OCI-LY7 (cell line): ENCODE results near the gene CHRNA4. TPM values are rescaled to one million over a fixed set of nuclear protein-coding genes. Genes with fewer than 3 reads are reported as not detected.

Experiments
- Bru-seq: library from RNA; stranded (reverse); fragments of 400-500 nt; gene quantifications from one replicate; lab custom pipeline; 2021; lab: Mats Ljungman, UMichigan
- BruChase-seq, 2 experiments: library from RNA; stranded (reverse); fragments of 400-500 nt; gene quantifications; one replicate each; lab custom pipeline; 2021; lab: Mats Ljungman, UMichigan
- BruUV-seq: library from RNA; stranded (reverse); fragments of 400-500 nt; replicated peaks from 2 replicates; lab custom pipeline; 2021; lab: Mats Ljungman, UMichigan
- CTCF ChIA-PET: fragments of 300-600 bp; sonication (Branson Sonifier 250); formaldehyde crosslinking; loops from one replicate; lab custom pipeline; 2022; ENCODE audit warnings: antibody characterized with exemption; ENCODE audit not compliant: unreplicated experiment; lab: Charles Lee
- POLR2A ChIA-PET: fragments of 300-600 bp; sonication (Branson Sonifier 250); formaldehyde crosslinking; loops from one replicate; lab custom pipeline; 2022; ENCODE audit warnings: antibody characterized with exemption; lab: Charles Lee
- DNase-seq: peaks from one replicate; pipeline ENCODE4 v3.0.0-alpha.2; 2015; ENCODE audit warnings: low spot score
- H2AFZ ChIP-seq: fragments of 200-600 bp; sonication (generic), shearing (Covaris generic); 2 replicates; pipeline ENCODE4 v1.6.1; 2014; ENCODE audit warnings: mild to moderate bottlenecking, antibody characterized with exemption, low read length, moderate library complexity
- H3K27ac ChIP-seq: fragments of 200-600 bp; sonication (generic); 2 replicates; pipeline ENCODE4 v1.5.1; 2014; ENCODE audit warnings: mixed run types, low read depth, mild to moderate bottlenecking, moderate library complexity, low read length, inconsistent platforms; ENCODE audit not compliant: poor library complexity, severe bottlenecking
- H3K36me3 ChIP-seq: fragments of 200-600 bp; sonication (generic); 2 replicates; pipeline ENCODE4 v1.6.1; 2014; ENCODE audit warnings: mild to moderate bottlenecking, antibody characterized with exemption, low read length, moderate library complexity, mixed read lengths; ENCODE audit not compliant: insufficient read depth
- H3K4me1 ChIP-seq: fragments of 200-600 bp; sonication (generic); 2 replicates; pipeline ENCODE4 v1.5.1; 2014; ENCODE audit warnings: mild to moderate bottlenecking, low read length; ENCODE audit not compliant: insufficient read depth, poor library complexity, severe bottlenecking
- H3K4me2 ChIP-seq: fragments of 200-600 bp; sonication (generic); 2 replicates; pipeline ENCODE4 v1.6.1; 2014; ENCODE audit warnings: mild to moderate bottlenecking, low read length
- H3K4me3 ChIP-seq: fragments of 200-600 bp; sonication (generic); 2 replicates; pipeline ENCODE4 v1.5.1; 2014; ENCODE audit warnings: mild to moderate bottlenecking, low read depth, low read length; ENCODE audit not compliant: poor library complexity, severe bottlenecking
- H3K79me2 ChIP-seq: fragments of 200-600 bp; sonication (generic); 2 replicates; pipeline ENCODE4 v1.6.1; 2016; ENCODE audit warnings: low read depth, mild to moderate bottlenecking, low read length, moderate library complexity, mixed read lengths; ENCODE audit not compliant: insufficient read depth
- H3K9me2 ChIP-seq: fragments of 200-600 bp; sonication (generic); 2 replicates; pipeline ENCODE4 v1.6.1; 2016; ENCODE audit warnings: mild to moderate bottlenecking, low read length, mixed read lengths; ENCODE audit not compliant: insufficient read depth
- H3K9me3 ChIP-seq: fragments of 200-600 bp; sonication (generic); 2 replicates; pipeline ENCODE4 v1.6.1; 2014; ENCODE audit warnings: mild to moderate bottlenecking, mixed run types, low read length, mixed read lengths
- H4K20me1 ChIP-seq: fragments of 200-600 bp; sonication (generic); 2 replicates; pipeline ENCODE4 v1.6.1; 2014; ENCODE audit warnings: mild to moderate bottlenecking, antibody characterized with exemption, low read length, moderate library complexity, mixed read lengths; ENCODE audit not compliant: insufficient read depth
- CTCF ChIP-seq: fragments of 200-600 bp; sonication (generic); conservative IDR thresholded peaks from 2 replicates; pipeline ENCODE4 v1.5.1; 2014; ENCODE audit warnings: mild to moderate bottlenecking, antibody characterized with exemption, low read length, moderate library complexity, mixed read lengths
- EZH2phosphoT487 ChIP-seq: fragments of 200-600 bp; sonication (generic); IDR thresholded peaks from 2 replicates; pipeline ENCODE4 v1.6.1; 2018; ENCODE audit warnings: low read depth, borderline replicate concordance, mild to moderate bottlenecking, mixed run types, antibody characterized with exemption, low read length, moderate library complexity, mixed read lengths
- intact Hi-C: fragments of 100-400 bp; cut with micrococcal nuclease; formaldehyde crosslinking; loops from one replicate; pipeline ENCODE4 v1.10.0; 2022; ENCODE audit not compliant: unreplicated experiment
- long read RNA-seq: library from polyadenylated mRNA; stranded (forward); transcript quantifications from one replicate; pipeline ENCODE4 v2.0.0, GENCODE V29; 2022
- total RNA-seq, 2 experiments: library from RNA; depleted of rRNA in 1 of 2; stranded (reverse); fragments of >200 nt in 1 of 2; shearing (Covaris generic) in 1 of 2; gene quantifications; 2 replicates each; pipeline ENCODE4 v1.2.3, GENCODE V29; 2014 to 2022

Gene CHRNA4
- total RNA-seq (2014; rRNA removed; shearing (Covaris generic)) (not detected in 2 replicates), total RNA-seq (2022) (not detected in 2 replicates), Bru-seq, nascent RNA (not detected), BruChase-seq, experiment 1, labeled RNA remaining after a 6-hour chase (not detected), BruChase-seq, experiment 2, labeled RNA remaining after a 2-hour chase (not detected)
- long read RNA-seq: 0 reads

DNA sequence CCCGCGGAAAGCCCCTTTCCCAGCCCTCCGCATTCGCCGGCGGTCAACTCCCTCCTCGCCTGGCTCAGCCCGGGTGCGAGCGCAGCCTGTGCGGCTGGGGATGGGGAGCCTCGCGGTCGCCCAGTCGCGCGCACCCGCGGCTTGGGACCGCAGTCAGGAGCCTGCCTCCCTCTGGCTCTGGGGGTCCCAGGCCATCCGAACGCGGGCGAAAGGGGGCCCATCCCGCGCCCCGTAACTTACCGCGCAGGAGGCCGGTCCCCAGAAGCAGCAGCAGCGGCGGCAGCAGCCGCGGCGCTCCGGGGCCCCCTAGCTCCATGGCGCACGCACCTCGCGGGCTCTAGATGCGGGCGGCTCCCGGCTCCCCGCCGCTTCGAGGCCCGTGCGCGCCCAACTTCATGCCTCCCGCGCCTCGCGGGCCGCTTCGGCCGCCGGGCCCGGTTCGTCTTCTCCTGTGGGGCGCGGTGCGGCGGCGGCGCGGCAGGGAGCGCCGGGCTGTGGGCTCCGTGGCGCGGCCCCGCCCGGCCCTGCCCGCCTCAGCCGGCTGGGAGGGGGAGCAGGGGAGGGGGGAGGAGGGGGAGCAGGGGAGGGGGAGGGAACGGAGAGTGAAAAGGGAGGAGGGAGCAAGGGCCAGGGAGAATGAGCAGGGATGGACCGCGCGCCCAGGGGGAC lies at the start of gene CHRNA4:
CHRNA4 (minus strand) TSS at position 500 of the 669 bp plus-strand sequence; CDS start at position 316, 184 bp downstream.
- BruUV-seq: no TSS peak
- Histone ChIP-seq H3K4me3 (no peak within 1 kb of the TSS), H3K9me2 (no peaks in the 10 kb centered on the region), H3K79me2 (no peaks in the 10 kb centered on the region), H3K4me1 (no peaks in the 10 kb centered on the region), H3K36me3 (no peaks in the 10 kb centered on the region), H3K9me3 (no peaks in the 10 kb centered on the region), H3K27ac (no peak within 1 kb of the TSS), H2AFZ (no peak within 1 kb of the TSS), H3K4me2 (no peak within 1 kb of the TSS), H4K20me1 (no peaks in the 10 kb centered on the region)
- ChIA-PET POLR2A (no interaction called here), CTCF (no interaction called here)
- DNase-seq: no peak
- no peak for TF ChIP-seq CTCF
- TF ChIP-seq EZH2phosphoT487: no peak
- intact Hi-C loops: no loop called here

DNA sequence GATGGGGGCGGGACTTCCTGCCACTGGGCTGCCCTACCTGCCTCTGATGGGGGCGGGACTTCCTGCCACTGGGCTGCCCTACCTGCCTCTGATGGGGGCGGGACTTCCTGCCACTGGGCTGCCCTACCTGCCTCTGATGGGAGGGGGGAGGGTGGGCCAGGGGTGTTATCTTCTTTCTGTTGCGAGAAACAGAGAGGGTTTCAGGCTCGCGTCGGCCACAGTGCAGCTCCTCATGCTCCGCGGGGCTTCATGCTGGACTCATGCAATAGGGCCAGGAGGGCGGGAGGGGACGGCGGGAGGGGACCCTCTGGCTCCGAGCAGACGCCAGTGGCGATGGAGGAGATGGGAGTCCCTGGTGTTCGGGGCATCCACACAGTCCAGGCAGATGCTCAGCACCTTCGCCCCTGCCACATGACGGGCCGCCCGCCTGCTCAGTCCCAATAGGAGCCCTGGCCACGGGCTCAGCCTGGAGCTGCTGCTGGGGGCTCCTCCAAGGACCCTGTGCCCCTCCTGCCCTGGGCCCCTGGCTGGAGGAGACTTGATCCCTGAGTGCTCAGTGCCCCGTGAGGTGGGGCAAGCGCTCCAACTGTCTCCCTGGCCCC lies 48.8 kb upstream of the CHRNA4 start:
- DNase-seq: no peak
- Histone ChIP-seq H3K4me2 (no peak overlapping the region), H3K27ac (no peak overlapping the region), H3K36me3 (no peaks in the 10 kb centered on the region), H3K4me1 (no peaks in the 10 kb centered on the region), H4K20me1 (no peaks in the 10 kb centered on the region), H3K9me3 (no peaks in the 10 kb centered on the region), H2AFZ (no peak overlapping the region), H3K9me2 (no peaks in the 10 kb centered on the region), H3K4me3 (no peak overlapping the region), H3K79me2 (no peaks in the 10 kb centered on the region)
- POLR2A ChIA-PET: no interaction called here
- no TSS peak for BruUV-seq
- TF ChIP-seq EZH2phosphoT487: no peak
- TF ChIP-seq CTCF: no peak
- intact Hi-C loops: no loop called here
- CTCF ChIA-PET: no interaction called here
